NCI-H2227 treated with DMSO at 0.1 percent for 48 hours (cell line): Measurements from ENCODE around the gene CEP350.
"Not testable (repeated sequence)": the region's sequence is repeated elsewhere in the genome, so short reads cannot be mapped to it uniquely, and the experiment has no call there.

Experiments
- DNase-seq: peaks from one replicate; lab custom pipeline; 2025; lab: John Stamatoyannopoulos, UW

The CEP350 gene

DNA sequence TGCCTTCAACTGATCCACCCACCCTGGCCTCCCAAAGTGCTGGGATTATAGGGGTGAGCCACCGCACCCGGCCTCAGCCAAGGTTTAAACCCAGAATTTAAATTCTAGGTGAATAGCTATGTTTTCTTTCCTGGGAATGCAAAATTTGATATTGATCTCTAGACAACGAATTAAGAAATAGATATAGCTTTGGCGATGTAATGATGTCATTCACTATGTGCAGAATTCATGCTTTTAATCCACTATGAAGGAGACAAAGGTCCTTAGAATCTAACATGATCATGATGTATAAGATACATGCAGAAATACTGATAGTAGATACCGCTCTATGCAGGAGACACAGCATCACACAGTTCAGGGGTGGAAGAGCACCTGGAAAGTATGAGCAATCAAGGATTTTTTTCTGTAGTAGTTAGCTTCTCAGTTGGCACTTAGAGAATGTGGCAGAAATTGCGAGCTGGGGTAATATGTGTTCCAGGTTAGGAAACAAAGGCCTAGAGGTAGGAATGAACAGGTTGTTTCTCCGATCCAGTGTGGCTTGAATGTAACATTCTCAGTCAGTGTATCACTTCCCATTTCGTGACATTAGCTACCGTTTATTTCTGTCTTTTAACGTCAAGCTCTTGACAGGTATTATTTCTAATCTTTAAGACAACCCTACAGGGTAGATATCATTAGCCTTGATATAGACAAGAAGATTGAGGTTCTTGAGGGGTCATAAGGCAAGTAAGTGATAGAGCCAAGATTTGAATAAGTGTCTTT, 3.0 kb upstream of the CEP350 start:
- DNase-seq = no peak

DNA sequence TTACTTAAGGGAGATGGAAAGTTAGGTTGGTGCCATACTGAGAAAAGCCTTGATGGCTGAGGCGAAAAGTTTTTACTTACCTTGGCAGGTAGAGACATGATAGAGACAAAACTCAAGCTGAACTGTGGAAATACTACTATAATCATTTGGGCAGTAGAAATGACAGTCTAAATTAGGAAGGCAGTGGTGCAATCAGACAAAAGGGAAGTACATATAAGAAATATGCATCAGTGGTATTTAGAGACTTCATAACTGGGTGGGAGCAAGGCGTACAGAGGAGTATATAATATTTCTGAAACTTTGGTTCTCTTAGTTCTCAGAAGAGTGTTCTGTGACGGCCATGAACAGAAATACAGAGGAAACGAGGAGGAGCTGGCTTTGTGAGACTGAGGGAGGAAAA, 2.4 kb upstream of the CEP350 start:
- no peak for DNase-seq

DNA sequence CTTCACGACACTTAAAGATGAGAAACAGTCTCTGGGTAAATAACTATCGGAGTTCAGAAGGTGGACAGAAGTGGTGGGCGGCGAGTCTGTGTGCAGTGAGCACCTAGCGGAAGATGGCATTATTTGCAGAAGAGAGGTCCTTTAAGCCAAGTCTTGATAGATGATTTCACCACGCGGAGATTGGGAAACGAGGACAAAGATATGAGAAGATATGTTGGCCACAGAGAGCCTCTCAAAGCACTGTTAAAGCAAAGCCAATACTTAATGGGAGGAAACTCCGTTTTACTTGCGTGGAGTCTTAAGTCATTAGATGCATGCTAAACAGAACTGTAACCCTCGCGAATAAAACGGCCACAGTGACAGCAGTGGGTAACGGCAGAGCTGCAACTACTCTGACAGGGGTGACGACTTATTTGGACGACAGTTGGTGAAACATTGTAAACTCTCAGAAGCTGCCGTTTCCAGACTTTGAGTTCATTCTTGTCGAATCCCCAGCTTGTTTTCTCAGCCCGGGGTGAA, 577 bp upstream of the CEP350 start:
- DNase-seq = peak; percentile 83

DNA sequence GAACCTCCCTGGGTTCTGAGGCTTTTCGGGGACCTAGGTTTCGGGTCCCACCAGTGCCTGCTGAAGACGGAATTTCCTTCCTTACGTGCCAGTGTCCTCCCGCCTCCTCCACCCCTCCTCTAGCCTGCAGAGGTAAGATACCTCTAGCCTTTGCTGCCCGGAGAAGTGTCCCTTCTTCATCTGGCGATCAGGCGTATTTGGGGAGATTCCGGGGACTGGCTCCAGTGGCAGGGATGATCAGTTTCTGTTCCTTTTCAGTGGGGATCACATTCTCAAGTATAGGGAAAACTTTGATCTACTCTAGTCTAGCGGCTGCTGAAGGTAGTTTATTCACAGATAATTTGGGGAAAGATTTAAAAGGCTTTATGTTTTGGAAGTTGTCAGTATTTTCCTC, 674 bp downstream of the CEP350 start:
- DNase-seq = no peak

DNA sequence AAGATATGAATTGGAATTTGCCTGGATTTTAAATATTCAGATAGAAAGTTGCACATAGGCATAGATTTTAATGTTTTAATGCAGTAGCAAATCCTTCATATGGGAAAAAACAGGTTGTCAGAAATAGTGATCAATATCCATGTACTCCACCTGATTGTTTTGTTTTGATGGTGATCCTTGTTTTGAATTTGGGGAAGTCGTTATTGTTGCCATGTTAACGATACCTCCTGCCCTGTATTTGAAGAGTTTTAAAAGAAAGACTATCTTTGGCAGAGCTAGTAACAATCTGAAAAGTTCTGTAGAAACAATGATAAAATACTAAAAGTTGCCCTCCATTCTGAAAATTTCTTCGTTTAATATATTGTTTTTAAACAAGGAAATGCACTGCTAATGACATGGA, 1.1 kb downstream of the CEP350 start:
- DNase-seq = no peak

DNA sequence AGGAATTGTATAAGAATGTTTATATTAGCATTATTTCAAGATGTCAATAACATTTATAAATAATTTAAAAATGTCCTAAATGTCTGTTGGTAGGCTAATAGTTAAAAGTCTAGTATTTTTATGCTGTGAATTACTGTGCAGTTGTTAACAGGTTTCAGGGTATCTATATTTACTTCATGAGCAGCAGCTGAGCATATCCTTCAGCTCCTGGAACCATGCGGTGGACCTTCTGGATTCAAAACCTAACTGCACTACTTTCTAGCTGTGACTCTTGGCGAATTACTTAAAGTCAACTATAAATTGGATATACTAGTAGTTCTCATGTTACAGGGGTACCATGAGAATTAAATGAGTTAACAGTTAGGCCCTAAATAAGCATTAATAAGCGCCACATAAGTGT, 3.7 kb downstream of the CEP350 start:
- DNase-seq = no peak

DNA sequence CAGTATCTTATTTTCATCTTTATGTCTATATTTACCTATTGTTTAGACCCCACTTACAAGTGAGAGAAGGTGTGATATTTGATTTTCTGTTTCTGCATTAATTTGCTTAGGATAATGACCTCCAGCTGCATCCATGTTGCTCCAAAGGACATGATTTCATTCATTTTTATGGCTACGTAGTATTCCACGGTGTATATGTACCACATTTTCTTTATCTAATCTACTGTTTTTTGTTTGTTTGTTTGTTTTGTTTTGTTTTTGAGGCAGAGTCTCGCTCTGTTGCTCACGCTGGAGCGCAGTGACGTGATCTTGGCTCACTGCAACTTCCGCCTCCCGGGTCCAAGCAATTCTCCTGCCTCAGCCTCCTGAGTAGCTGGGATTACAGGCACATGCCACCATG, 7.6 kb downstream of the CEP350 start:
- not testable (repeated sequence) for DNase-seq

DNA sequence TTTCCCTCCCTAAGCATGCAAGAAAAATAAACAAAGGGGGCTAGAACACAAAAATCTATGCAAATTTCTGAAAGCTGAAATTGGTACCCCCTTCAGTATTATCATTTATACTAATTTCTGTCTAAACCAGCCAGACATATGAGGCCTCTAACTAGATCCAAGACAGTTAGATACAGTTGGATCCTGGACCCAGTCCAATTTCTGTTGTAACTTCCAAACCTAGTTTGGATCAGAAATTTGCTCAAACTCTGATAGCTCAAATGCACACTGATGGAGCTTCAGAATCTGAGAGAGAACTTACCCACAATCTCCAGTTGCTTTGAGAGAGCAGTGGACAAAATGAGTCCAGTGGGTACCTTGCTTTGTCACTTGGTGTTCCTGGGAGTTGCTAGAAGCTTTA, 11.9 kb downstream of the CEP350 start:
- no peak for DNase-seq

DNA sequence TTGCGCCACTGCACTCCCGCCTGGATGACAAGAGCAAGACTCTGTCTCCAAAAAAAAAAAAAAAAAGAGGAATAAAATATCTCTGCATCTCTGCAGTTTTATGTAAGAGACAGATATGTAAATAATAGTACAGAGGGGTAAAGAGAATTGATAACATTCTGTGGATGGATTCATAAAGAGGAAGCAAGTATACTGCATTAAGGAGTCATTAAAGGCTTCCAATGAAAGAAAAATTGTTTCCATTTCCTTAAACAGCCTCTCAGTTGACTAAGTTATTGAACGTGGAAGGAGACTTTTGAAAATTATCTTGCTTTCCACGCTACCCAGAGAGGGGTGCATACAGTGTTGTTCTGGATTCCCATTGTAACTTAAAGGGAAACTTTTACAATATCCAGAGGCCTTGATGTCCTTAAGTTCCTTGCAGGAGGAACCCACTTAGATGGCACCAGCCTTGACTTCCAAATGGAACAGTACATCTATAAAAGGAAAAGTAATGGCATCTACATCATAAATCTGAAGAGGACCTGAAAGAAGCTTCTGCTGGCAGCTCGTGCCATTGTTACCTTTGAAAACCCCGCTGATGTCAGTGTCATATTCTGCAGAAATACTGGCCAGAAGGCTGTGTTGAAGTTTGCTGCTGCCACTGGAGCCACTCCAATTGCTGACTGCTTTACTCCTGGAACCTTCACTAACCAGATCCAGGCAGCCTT, 13.8 kb downstream of the CEP350 start:
- no peak for DNase-seq

DNA sequence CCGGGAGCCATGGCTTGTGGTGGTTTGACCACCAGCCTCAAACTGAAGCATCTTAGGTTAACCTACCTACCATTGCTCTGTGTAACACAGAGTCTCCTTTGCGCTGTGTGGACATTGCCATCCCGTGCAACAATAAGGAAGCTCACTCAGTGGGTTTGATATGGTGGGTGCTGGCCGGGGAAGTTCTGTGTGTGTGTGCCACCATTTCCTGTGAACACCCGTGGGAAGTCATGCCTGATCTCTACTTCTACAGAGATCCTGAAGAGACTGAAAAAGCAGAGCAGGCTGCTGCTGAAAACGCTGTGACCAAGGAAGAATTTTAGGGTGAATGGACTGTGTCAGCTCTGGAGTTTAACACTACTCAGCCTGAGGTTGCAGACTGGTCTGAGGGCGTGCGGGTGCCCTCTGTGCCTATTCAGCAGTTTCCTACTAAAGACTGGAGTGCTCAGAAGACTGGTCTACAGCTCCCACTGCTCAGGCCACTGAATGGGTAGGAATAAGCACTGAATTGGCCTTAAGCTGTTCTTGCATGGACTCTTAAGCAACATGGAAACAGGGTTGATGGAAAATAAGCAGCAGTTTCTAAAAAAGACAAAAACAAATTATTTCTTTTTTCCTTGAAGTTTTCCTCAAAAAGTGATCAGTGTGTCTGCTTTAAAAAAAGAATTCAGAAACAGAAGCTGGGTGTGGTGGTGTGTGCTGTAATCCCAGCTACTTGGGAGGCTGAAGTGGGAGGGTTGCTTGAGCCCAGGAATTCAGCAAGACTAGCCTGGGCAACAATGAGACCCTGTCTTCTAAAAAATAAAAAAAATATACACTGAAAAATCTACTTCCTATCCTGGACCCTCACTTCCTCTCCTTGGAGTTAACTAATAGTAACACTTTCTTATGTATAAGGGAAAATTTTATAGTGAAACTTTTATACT, 14.6 kb downstream of the CEP350 start:
- DNase-seq = no peak

DNA sequence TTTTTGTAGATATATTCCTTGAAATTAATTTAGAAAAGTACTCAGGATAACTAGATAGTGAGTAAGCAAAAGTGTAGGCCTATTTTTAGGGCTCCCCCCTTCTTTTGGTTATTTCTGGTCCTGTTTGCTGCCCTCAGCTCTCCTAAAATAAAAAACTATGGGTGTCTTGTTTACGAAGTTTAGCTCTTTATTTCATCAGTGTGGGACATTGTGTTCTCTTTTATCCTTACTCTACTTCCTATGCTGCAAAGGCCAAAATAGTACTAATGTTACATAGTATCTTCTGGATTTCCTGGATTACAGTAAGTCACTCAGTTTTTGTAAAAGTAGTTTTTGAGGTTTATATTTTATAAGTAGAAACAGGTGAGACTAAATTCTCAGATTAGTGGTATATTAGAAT, 15.4 kb downstream of the CEP350 start:
- no peak for DNase-seq

DNA sequence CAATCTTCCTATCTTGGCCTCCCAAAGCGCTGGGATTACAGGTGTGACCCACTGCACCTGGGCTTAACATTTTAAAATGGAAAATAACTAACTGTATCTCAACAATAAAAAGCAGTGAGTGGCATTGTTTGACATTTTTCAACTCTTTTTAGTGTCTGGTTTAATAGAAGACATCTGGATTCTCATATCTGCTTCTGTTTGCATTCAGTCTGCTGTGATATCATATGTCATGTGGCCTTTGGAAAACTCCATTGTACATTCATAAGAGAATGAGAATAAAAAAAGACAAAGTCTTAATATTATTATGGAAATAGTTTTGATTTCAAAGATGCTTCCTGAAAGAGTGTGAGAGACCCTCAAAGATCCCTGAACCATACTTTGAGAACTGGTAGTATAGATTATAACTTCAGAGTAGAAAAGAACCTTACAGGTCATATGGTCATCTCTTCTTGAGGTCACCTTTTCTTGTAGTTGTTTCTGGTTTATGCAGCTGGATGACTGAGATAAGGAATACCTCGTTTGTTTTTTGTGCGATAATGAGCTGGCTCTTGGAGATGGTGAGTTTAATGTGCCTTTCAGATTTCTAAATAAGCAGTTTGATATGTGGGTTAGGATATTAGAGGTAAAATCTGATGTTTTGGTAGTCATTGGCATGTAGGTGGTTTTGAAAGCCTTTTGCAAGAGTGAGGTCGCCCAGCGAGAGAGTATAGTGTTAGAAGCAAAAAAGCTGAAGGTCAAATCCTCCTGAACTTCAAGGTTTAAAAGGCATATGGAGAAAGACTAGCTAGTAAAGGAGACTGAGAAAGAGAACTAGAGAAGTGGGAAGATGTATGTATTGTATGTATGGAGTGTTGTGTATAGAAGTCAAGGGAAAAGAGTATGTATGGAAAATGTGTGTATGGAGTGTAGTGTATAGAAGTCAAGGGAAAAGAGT, 17.2 kb downstream of the CEP350 start:
- no peak for DNase-seq

DNA sequence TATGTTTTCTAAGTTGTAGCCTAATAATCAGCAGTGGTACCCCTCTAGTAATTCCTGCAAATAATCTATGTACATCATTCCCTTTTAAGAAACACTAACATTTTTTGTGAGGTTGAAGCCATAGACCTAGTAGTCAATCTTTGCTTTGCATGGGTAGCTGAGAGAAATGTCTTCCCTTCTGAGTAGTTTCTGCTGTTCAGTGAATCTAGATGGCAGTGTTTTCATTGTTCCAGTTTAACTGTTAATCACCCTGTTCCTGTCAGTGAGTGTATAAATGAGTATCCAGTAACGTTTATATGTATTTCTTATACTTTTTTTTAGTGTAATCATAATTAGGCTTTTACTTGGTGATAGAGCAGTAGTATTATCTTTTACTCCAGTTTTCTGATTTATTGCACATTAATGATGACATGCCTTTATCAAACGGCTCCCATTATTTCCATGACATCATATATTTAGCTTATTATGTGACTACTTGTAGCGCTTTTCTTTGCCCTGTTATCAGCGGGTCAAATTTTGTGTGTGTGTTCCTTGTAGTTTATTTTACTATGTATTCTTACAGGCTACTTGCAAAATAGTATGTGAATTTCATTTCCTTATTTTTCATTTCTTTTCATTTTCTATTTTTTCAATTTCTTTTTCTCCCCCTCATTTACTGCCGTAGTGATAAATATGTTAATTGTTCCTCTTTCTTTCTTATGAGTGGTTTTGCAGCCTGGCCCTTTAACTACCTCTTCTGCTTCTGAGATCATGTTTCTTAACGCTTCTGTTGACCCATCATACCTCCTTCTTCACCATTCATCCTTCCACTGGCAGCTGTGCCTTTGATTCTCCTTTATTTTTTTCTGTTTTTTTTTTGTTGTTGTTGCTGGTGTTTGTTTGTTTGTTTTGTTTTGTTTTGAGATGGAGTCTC, 18.8 kb downstream of the CEP350 start:
- DNase-seq = no peak

DNA sequence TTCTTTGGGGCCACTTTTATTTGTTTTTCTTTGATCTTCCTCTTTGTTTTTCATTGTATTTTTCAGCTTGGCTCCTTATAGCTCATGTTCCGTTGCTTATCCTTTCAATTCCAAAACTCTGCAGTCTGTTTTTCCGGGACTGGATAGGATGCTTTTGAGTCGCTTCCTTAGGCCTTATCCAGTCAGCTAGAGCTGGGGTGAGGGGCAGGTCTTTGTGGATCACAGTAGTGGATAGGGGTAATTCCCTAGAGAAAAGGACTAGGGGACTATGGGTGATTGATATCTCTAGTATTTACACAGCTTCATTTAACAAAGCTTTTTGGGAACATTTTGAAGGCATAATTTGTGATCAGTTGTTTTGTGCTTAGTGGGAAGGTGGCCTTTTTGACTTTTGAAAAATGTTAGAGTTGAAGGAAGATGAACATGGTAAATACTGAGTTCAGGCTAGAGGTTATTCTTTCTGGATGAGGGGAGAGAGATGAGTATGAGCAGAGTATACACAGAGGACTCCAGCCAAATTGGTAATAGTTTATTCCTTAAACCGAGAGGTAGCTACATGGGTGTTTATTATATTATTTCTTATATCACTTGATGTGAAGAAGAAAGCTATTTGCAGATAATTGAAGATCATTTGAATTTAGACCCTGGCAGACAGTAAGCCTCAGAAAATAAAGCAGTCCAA, 22.5 kb downstream of the CEP350 start:
- peak; percentile 22 for DNase-seq

DNA sequence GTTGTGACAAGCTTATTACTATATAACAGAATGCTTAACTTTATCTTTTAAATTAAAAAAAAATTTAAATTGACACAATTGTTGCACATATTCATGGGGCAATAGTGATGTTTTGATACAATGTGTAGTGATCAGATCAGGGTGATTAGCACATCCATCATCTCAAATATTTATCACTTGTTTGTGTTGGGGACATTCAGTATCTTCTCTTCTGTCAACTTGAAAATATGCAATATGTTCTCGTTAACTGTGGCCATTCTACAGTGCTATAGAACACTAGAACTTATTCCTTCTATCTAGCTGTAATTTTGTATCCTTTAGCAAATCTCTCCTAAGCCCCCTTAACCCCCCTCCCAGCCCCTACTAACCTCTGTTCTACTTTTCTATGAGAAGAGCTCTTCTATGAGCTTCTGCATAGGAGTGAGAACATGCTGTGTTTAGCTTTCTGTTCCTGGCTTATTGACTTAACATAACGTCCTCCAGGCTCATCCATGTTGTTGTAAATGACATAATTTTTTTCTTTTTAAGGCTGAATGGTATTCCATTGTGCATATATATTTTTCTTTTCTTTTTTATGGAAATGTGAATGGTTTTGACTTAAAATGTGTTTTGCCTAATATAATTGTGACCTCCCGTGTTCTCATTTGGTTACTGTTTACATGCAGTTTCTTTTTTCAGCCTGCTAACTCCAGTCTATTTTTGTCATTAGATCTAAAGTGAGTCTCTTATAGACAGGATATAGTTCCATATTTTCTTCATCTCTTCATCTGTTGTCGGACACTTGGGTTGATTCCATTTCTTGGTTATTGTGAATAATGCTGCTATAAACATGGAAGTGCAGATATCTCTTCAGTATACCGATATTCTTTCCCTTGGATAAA, 23.8 kb downstream of the CEP350 start:
- DNase-seq = no peak

DNA sequence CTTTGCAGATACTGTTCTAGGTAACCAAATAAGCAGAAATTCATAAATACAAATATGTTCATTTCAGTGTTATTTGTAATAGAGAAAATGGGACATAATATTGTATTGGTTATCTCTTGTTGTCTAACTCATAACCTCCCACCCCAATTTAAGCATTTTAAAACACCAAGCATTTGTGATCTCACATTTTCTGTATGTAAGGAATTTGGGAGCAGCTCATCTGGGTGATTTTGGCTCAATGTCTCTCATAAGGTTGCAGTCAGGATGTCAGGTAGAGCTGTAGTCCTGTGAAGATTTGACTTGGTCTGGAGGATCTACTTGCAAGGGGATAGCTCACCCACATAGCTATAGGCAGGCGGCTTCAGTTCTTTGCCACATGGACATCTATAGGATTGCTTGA, 29.5 kb downstream of the CEP350 start:
- DNase-seq = no peak

DNA sequence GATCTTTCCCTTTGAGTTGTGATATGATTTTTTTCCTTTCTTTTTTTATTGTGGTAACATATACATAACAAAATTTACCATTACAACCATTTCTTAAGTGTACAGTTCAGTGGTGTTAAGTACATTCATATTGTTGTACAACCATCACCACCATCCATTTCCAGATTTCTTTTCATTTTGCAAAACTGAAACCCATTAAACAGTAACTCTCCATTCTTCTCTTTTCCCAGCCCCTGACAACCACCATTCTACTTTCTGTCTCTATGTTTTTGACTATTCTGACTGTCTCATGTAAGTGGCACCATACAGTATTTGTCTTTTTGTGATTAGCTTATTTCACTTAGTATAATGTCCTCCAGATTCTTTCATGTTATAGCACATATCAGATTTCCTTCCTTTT, 30.3 kb downstream of the CEP350 start:
- no peak for DNase-seq

DNA sequence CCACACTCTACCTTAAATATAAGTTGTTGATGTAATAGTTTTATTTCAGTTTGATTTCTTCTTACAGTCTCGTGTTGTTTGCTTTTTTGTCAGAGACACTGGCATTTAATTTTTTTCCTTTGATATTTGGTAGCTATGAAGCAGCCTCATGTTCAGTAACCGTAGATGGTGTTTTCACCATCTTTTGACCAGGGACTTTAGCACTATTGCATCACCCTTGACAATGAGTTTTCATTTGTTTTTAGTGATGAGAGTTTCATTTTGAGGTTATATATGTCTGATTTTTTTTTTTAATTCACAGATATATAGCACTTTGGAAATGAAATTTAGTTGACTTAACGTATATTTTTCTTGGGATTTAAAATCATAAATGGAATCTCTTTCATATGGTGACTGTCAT, 36.2 kb downstream of the CEP350 start:
- no peak for DNase-seq

DNA sequence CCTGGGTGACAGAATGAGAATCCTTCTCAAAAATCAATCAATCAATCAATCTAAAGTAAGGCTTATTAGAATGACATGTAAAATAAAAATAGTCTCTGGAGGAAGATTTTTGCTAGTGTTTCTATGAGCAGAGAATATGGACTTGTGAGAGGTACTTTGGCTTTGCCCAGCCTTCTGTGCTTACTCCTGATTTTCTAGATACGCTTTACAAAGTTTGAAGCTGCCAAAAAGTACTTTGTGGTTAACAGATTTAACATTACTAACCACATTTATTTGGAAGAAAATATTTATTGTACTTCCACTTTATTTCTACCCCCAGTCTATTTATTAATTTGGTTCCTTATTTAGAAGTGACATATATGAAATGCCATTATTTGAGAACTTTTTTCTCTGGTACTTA, 41.0 kb downstream of the CEP350 start:
- no peak for DNase-seq
